CMK (cell line): ENCODE data around the gene DHX9.

ENCODE experiments used
- DNase-seq: peaks from one replicate; pipeline ENCODE4 v3.0.0-alpha.2; 2010; ENCODE audit warnings: low read depth

Gene DHX9

GRCh38 chr1:182841368-182841988 lies 2.3 kb downstream of the DHX9 start:
- no peak for DNase-seq

- DNase-seq, result no peak
These were observed 3.1 kb downstream of the DHX9 start for GRCh38 chr1:182842265-182842664.

GRCh38 chr1:182845379-182845778 lies 6.2 kb downstream of the DHX9 start:
- no peak for DNase-seq

GRCh38 chr1:182845894-182846293 lies 6.7 kb downstream of the DHX9 start:
- DNase-seq, result no peak

- DNase-seq, result no peak
These were observed 8.0 kb downstream of the DHX9 start for GRCh38 chr1:182847105-182847504.

- DNase-seq, result no peak
These were observed 9.6 kb downstream of the DHX9 start for GRCh38 chr1:182848736-182849135.

- no peak for DNase-seq
These were observed 11.2 kb downstream of the DHX9 start for GRCh38 chr1:182850319-182850718.

- no peak for DNase-seq
These were observed 12.7 kb downstream of the DHX9 start for GRCh38 chr1:182851825-182852224.

- no peak for DNase-seq
These were observed 16.8 kb downstream of the DHX9 start for GRCh38 chr1:182855911-182856310.

- DNase-seq, result no peak
These were observed 18.1 kb downstream of the DHX9 start for GRCh38 chr1:182857212-182857611.

GRCh38 chr1:182860658-182861057 lies 21.5 kb downstream of the DHX9 start:
- no peak for DNase-seq

GRCh38 chr1:182861994-182862393 lies 22.8 kb downstream of the DHX9 start:
- no peak for DNase-seq

- DNase-seq, result no peak
These were observed 23.7 kb downstream of the DHX9 start for GRCh38 chr1:182862827-182863226.

GRCh38 chr1:182863940-182864339 lies 24.8 kb downstream of the DHX9 start:
- DNase-seq, result no peak

GRCh38 chr1:182867861-182868260 lies 28.7 kb downstream of the DHX9 start:
- DNase-seq, result no peak

- no peak for DNase-seq
These were observed 30.1 kb downstream of the DHX9 start for GRCh38 chr1:182869241-182869666.

GRCh38 chr1:182872881-182873280 lies 33.7 kb downstream of the DHX9 start:
- no peak for DNase-seq

GRCh38 chr1:182875889-182876288 lies 36.7 kb downstream of the DHX9 start:
- no peak for DNase-seq

GRCh38 chr1:182877331-182877730 lies 38.2 kb downstream of the DHX9 start:
- no peak for DNase-seq

- no peak for DNase-seq
These were observed 38.7 kb downstream of the DHX9 start for GRCh38 chr1:182877842-182878241.

GRCh38 chr1:182884872-182885271 lies 45.7 kb downstream of the DHX9 start:
- no peak for DNase-seq

- DNase-seq, result no peak
These were observed 46.4 kb downstream of the DHX9 start for GRCh38 chr1:182885591-182885990.

- no peak for DNase-seq
These were observed 47.8 kb downstream of the DHX9 start for GRCh38 chr1:182886985-182887384.

- DNase-seq, result no peak
These were observed 49.8 kb downstream of the DHX9 start for GRCh38 chr1:182888736-182889531.
